SK-N-SH treated with all-trans-retinoic acid at 6 μM for 48 hours (cell line): ENCODE measurements around the gene IQCH.

ENCODE experiments used
- ATAC-seq: fragments of 200-7000 bp; cut with Tn5 transposase; 3 replicates; pipeline ENCODE4 v1.9.1; 2020; ENCODE audit warnings: mild to moderate bottlenecking, moderate library complexity
- ARNTL ChIP-seq: fragments of 450-650 bp; formaldehyde crosslinking; IDR thresholded peaks from 2 replicates; pipeline ENCODE4 v1.5.0; 2020; ENCODE audit warnings: low read depth, mild to moderate bottlenecking, moderate library complexity, borderline replicate concordance
- BACH2 ChIP-seq: fragments of 250-450 bp; sonication (Bioruptor Pico); IDR thresholded peaks from 2 replicates; pipeline ENCODE4 v1.9.0; 2021; ENCODE audit warnings: mild to moderate bottlenecking, borderline replicate concordance
- CSDC2 ChIP-seq: fragments of 250-450 bp; sonication (Bioruptor Pico); IDR thresholded peaks from 2 replicates; pipeline ENCODE4 v1.5.0; 2020; ENCODE audit warnings: mild to moderate bottlenecking, moderate library complexity
- ESRRG ChIP-seq: fragments of 250-450 bp; sonication (Bioruptor Pico); IDR thresholded peaks from 2 replicates; pipeline ENCODE4 v1.6.1; 2021; ENCODE audit warnings: mild to moderate bottlenecking
- GLIS3 ChIP-seq: fragments of 250-450 bp; sonication (Bioruptor Pico); IDR thresholded peaks from 2 replicates; pipeline ENCODE4 v1.5.0; 2020; ENCODE audit warnings: mild to moderate bottlenecking, moderate library complexity
- ISL1 ChIP-seq: fragments of 250-450 bp; sonication (Bioruptor Pico); IDR thresholded peaks from 2 replicates; pipeline ENCODE4 v2.1.2; 2022; ENCODE audit warnings: mild to moderate bottlenecking, moderate library complexity
- OSR1 ChIP-seq: fragments of 250-450 bp; sonication (Bioruptor Pico); IDR thresholded peaks from 2 replicates; pipeline ENCODE4 v1.8.0; 2022; ENCODE audit warnings: moderate library complexity, mild to moderate bottlenecking, inconsistent platforms
- PATZ1 ChIP-seq: fragments of 250-450 bp; sonication (Bioruptor Pico); IDR thresholded peaks from 2 replicates; pipeline ENCODE4 v1.8.0; 2020; ENCODE audit warnings: mild to moderate bottlenecking, moderate library complexity, borderline replicate concordance
- POU6F1 ChIP-seq: fragments of 250-450 bp; sonication (Bioruptor Pico); IDR thresholded peaks from 2 replicates; pipeline ENCODE4 v1.8.0; 2021; ENCODE audit warnings: low read depth, mild to moderate bottlenecking, moderate library complexity, borderline replicate concordance
- PPARA ChIP-seq: fragments of 250-450 bp; sonication (Bioruptor Pico); IDR thresholded peaks from 2 replicates; pipeline ENCODE4 v1.5.0; 2020; ENCODE audit warnings: mild to moderate bottlenecking, borderline replicate concordance
- RARB ChIP-seq: fragments of 250-450 bp; sonication (Bioruptor Pico); IDR thresholded peaks from 2 replicates; pipeline ENCODE4 v1.8.0; 2021; ENCODE audit warnings: mild to moderate bottlenecking, moderate library complexity
- SNAI2 ChIP-seq: fragments of 250-450 bp; sonication (Bioruptor Pico); IDR thresholded peaks from 2 replicates; pipeline ENCODE4 v1.5.0; 2020; ENCODE audit warnings: mild to moderate bottlenecking, moderate library complexity
- TCF4 ChIP-seq: fragments of 250-450 bp; sonication (Bioruptor Pico); IDR thresholded peaks from 2 replicates; pipeline ENCODE4 v1.8.0; 2021; ENCODE audit warnings: mild to moderate bottlenecking, moderate library complexity, borderline replicate concordance
- TOX ChIP-seq: fragments of 250-450 bp; sonication (Bioruptor Pico); IDR thresholded peaks from 2 replicates; pipeline ENCODE4 v1.8.0; 2021; ENCODE audit warnings: mild to moderate bottlenecking, moderate library complexity, borderline replicate concordance
- ZC3H10 ChIP-seq: fragments of 250-450 bp; sonication (Bioruptor Pico); IDR thresholded peaks from 2 replicates; pipeline ENCODE4 v1.5.1; 2021; ENCODE audit warnings: mild to moderate bottlenecking, moderate library complexity
- ZFP3 ChIP-seq: fragments of 250-450 bp; sonication (Bioruptor Pico); IDR thresholded peaks from 2 replicates; pipeline ENCODE4 v1.5.0; 2020; ENCODE audit warnings: mild to moderate bottlenecking, moderate library complexity
- ZFP30 ChIP-seq: fragments of 450-650 bp; formaldehyde crosslinking; IDR thresholded peaks from 2 replicates; pipeline ENCODE4 v1.5.0; 2022; ENCODE audit warnings: mild to moderate bottlenecking, moderate library complexity
- ZNF565 ChIP-seq: fragments of 450-650 bp; formaldehyde crosslinking; conservative IDR thresholded peaks from 2 replicates; pipeline ENCODE4 v1.5.0; 2020; ENCODE audit warnings: low read depth, mild to moderate bottlenecking, moderate library complexity
- ZNF8 ChIP-seq: fragments of 450-650 bp; formaldehyde crosslinking; IDR thresholded peaks from 2 replicates; pipeline ENCODE4 v1.5.0; 2020; ENCODE audit warnings: mild to moderate bottlenecking, moderate library complexity
- TF ChIP-seq, protein P1 (sequence below): fragments of 250-450 bp; sonication (Bioruptor Pico); IDR thresholded peaks from 2 replicates; pipeline ENCODE4 v1.5.0; 2020; ENCODE audit warnings: mild to moderate bottlenecking, moderate library complexity
- TF ChIP-seq, protein P2 (sequence below): fragments of 250-450 bp; sonication (Bioruptor Pico); IDR thresholded peaks from 2 replicates; pipeline ENCODE4 v1.5.1; 2021; ENCODE audit warnings: mild to moderate bottlenecking, moderate library complexity

The IQCH gene

DNA sequence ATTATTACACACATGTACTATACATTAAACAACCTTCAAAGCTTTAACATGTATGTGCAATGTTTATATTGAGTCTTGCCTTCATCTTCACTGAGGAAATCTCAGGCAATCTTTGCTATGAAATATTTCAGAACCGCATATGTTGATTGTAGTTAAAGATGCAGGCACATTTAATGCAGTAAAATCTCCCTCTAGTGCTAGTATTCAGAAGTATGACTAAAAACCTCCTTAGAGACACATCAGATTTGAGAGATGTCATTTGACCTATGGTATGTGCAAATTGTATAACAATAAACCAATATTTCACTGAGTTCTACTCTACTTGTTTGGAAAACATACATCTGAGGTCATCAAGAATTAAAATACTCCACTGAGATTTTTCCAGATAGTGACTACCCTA lies 142.6 kb downstream of the IQCH start:
- no peak for ATAC-seq
- no peak for TF ChIP-seq ZFP30 (CRISPR knock-in tag)
- TF ChIP-seq ZFP3, result no peak
- no peak for TF ChIP-seq ZC3H10 (CRISPR knock-in tag)
- TF ChIP-seq ZNF565 (CRISPR knock-in tag), result no peak
- no peak for TF ChIP-seq POU6F1 (CRISPR knock-in tag)

- ATAC-seq, result no peak
Measured at GRCh38 chr15:67399925-67400324, 145.3 kb downstream of the IQCH start.

GRCh38 chr15:67400890-67401289 lies 146.3 kb downstream of the IQCH start:
- ATAC-seq, result no peak
- TF ChIP-seq TCF4 (CRISPR knock-in tag), result no peak
- no peak for TF ChIP-seq ARNTL (CRISPR knock-in tag)
- TF ChIP-seq ZNF565 (CRISPR knock-in tag), result no peak
- no peak for TF ChIP-seq ESRRG (CRISPR knock-in tag)
- TF ChIP-seq GLIS3 (CRISPR knock-in tag), result no peak
- no peak for TF ChIP-seq CSDC2 (CRISPR knock-in tag)
- TF ChIP-seq, protein P1, sequence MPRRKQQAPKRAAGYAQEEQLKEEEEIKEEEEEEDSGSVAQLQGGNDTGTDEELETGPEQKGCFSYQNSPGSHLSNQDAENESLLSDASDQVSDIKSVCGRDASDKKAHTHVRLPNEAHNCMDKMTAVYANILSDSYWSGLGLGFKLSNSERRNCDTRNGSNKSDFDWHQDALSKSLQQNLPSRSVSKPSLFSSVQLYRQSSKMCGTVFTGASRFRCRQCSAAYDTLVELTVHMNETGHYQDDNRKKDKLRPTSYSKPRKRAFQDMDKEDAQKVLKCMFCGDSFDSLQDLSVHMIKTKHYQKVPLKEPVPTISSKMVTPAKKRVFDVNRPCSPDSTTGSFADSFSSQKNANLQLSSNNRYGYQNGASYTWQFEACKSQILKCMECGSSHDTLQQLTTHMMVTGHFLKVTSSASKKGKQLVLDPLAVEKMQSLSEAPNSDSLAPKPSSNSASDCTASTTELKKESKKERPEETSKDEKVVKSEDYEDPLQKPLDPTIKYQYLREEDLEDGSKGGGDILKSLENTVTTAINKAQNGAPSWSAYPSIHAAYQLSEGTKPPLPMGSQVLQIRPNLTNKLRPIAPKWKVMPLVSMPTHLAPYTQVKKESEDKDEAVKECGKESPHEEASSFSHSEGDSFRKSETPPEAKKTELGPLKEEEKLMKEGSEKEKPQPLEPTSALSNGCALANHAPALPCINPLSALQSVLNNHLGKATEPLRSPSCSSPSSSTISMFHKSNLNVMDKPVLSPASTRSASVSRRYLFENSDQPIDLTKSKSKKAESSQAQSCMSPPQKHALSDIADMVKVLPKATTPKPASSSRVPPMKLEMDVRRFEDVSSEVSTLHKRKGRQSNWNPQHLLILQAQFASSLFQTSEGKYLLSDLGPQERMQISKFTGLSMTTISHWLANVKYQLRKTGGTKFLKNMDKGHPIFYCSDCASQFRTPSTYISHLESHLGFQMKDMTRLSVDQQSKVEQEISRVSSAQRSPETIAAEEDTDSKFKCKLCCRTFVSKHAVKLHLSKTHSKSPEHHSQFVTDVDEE, result no peak

More at GRCh38 chr15:67399925-67400324, 145.3 kb downstream of the IQCH start:
- TF ChIP-seq CSDC2 (CRISPR knock-in tag), result no peak
- TF ChIP-seq PATZ1 (CRISPR knock-in tag), result no peak
- TF ChIP-seq ESRRG (CRISPR knock-in tag), result no peak
- TF ChIP-seq RARB, result no peak
- TF ChIP-seq SNAI2 (CRISPR knock-in tag), result no peak
- TF ChIP-seq OSR1 (CRISPR knock-in tag), result no peak
- TF ChIP-seq PPARA (CRISPR knock-in tag), result no peak
- TF ChIP-seq ISL1 (CRISPR knock-in tag), result no peak
- no peak for TF ChIP-seq GLIS3 (CRISPR knock-in tag)
- TF ChIP-seq ZFP3, result no peak
- no peak for TF ChIP-seq ZC3H10 (CRISPR knock-in tag)
- TF ChIP-seq, protein P2, sequence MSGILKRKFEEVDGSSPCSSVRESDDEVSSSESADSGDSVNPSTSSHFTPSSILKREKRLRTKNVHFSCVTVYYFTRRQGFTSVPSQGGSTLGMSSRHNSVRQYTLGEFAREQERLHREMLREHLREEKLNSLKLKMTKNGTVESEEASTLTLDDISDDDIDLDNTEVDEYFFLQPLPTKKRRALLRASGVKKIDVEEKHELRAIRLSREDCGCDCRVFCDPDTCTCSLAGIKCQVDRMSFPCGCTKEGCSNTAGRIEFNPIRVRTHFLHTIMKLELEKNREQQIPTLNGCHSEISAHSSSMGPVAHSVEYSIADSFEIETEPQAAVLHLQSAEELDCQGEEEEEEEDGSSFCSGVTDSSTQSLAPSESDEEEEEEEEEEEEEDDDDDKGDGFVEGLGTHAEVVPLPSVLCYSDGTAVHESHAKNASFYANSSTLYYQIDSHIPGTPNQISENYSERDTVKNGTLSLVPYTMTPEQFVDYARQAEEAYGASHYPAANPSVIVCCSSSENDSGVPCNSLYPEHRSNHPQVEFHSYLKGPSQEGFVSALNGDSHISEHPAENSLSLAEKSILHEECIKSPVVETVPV (CRISPR knock-in tag), result no peak
- TF ChIP-seq ARNTL (CRISPR knock-in tag), result no peak
- TF ChIP-seq BACH2, result no peak
- no peak for TF ChIP-seq POU6F1 (CRISPR knock-in tag)
- no peak for TF ChIP-seq ZFP30 (CRISPR knock-in tag)
- no peak for TF ChIP-seq ZNF565 (CRISPR knock-in tag)
- TF ChIP-seq, protein P1, result no peak
- no peak for TF ChIP-seq ZNF8 (CRISPR knock-in tag)
- TF ChIP-seq TOX (CRISPR knock-in tag), result no peak
